Measurements from ENCODE around the gene PRKAR2B. TPM values are rescaled to one million over a fixed set of nuclear protein-coding genes. Genes with fewer than 3 reads are reported as not detected.
A peak's percentile ranks its signal among the peaks of the same experiment; 100 is the strongest.
"Not testable (repeated sequence)": the region's sequence is repeated elsewhere in the genome, so short reads cannot be mapped to it uniquely, and the experiment has no call there.

The PRKAR2B gene
- polyA plus RNA-seq, 3 donors: 33.3 to 41.0 (median 37.5) TPM

DNA sequence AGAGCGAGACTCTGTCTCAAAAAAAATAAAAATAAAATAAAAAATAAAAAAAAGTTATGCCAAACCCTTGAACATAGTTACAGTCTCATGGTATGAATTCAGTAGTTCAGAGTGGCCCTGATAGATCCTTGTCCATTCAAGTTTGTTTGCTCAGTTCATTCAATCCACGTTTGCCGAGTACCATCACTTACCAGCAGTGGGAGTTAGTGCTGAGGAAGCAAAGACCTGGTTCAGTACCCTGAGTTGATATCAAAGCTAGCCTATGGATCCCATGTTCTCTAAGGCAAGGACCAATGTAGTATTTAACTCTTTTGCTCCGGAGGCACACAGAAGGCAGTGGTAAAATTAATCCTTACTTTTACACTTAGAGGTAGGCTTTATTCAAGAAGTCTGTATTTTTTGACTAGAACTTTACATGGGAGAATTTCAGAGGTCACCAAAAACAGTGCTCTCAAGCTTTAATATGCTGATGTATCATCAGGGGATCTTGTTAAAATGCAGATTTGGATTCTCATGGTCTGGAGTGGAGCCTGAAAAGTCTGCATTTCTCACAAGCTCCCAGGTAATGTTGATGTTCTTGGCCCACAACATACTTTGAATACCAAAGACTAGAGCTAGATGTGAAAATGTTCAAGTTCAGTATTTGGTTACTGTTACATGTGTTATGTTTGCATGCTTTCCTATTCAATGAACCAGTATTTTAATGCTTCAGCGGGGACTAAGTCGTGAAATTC, 86.1 kb downstream of the PRKAR2B start:
- DNase-seq (ENCODE audit: extremely low read depth in 1 of 11, low read depth in 9 of 11, low spot score in 4 of 11): no peak

DNA sequence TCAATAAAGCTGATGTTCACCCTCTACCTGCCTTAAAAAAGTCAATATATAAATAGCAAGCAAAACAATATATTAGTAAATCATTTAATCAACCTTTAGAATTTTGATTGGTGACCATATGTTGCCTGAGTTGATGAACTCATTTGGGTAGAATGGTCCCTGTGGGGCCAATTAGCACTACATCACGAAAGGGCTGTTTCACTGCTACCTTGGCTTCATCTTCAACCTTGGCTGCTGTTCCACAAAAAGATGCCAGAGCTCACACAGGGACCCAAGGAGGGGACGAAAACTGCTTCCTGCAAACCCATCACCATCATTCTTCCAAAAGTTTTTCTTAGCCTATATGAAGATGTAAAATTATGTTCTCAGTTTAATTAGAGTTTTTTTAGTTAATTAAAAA, 88.9 kb downstream of the PRKAR2B start:
- DNase-seq (ENCODE audit: extremely low read depth in 1 of 11, low read depth in 9 of 11, low spot score in 4 of 11): no peak

GRCh38 chr7:107138696-107139420, 94.4 kb downstream of the PRKAR2B start:
- no peak for DNase-seq (ENCODE audit: extremely low read depth in 1 of 11, low read depth in 9 of 11, low spot score in 4 of 11)

DNA sequence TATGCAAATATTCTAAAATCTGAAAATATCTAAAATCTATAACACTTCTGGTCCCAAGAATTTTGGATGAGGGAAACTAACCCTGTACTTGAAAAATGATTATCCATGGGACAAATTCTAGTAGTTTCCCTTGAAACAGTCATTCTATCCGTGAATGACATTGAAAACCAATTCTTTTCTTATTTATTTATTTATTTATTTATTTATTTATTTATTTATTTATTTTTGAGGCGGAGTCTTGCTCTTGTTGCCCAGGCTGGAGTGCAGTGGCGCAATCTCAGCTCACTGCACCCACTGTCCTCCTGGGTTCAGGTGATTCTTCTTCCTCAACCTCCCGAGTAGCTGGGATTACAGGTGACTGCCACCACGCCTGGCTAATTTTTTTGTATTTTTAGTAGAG, 99.4 kb downstream of the PRKAR2B start:
- DNase-seq (ENCODE audit: extremely low read depth in 1 of 11, low read depth in 9 of 11, low spot score in 4 of 11): not testable (repeated sequence)

- no peak for DNase-seq (ENCODE audit: extremely low read depth in 1 of 11, low read depth in 9 of 11, low spot score in 4 of 11)
Measured at GRCh38 chr7:107145067-107145838, 100.7 kb downstream of the PRKAR2B start.

DNA sequence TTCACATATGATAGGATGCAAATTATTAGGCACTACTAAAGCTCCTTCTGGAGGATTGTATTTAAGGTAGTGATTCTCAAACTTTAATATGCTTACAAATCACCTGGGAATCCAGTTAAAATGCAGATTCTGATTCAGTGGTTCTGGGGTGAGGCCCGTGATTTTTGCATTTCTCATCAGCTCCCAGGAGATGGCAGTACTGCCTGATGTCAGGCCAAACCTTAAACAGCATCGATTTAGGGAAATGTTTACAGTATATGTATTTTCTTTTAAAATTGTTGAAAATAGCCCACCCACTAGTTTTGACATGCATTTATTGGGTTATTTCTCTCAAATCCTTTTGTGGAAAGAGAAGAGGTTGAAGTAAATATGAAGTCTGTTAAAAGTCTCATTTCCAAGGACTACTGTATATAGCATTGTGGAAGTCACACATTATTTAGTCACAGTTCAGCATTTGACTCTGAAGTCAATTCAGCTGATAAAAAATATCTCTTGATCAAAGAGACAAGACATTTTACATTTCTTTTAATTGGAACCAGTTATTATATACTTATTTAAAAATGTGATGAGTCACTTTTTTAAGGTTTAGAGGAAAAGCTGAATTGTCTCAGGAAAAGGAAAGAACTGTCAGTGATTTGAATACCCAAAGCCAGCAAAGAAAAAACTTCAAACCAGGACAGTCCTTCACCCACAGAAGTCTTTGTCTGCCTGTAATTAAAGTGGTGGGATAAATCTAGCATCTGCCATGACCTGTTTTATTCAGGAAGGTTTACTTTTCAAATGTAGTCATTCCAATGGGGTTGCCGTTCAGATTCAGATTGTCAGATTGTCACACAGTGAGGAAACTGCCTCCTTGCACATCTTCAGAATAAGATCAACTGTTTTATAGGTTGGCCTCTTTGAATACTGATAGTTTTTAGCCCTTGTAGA, 103.2 kb downstream of the PRKAR2B start:
- no peak for DNase-seq (ENCODE audit: extremely low read depth in 1 of 11, low read depth in 9 of 11, low spot score in 4 of 11)

DNA sequence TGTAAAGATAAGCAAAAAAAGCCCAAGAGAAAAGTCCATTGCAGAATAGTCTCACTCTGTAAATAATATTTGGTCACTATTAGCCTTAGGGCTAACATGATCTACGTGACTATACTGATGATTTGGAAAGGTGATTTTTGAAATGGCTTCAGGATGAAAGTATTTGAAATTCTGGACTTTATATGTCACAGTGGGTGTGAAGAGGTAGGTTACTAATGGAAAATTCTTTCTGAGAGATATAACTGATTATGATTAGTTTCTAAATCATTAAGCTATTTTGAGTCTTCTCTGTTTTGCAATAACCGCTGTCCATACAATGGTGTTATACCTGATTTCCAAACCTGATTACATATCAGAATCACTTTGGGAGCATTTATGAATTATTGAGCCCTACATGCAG, 104.2 kb downstream of the PRKAR2B start:
- no peak for DNase-seq (ENCODE audit: extremely low read depth in 1 of 11, low read depth in 9 of 11, low spot score in 4 of 11)

GRCh38 chr7:107149863-107150262, 105.4 kb downstream of the PRKAR2B start:
- DNase-seq (ENCODE audit: extremely low read depth in 1 of 11, low read depth in 9 of 11, low spot score in 4 of 11): no peak

DNA sequence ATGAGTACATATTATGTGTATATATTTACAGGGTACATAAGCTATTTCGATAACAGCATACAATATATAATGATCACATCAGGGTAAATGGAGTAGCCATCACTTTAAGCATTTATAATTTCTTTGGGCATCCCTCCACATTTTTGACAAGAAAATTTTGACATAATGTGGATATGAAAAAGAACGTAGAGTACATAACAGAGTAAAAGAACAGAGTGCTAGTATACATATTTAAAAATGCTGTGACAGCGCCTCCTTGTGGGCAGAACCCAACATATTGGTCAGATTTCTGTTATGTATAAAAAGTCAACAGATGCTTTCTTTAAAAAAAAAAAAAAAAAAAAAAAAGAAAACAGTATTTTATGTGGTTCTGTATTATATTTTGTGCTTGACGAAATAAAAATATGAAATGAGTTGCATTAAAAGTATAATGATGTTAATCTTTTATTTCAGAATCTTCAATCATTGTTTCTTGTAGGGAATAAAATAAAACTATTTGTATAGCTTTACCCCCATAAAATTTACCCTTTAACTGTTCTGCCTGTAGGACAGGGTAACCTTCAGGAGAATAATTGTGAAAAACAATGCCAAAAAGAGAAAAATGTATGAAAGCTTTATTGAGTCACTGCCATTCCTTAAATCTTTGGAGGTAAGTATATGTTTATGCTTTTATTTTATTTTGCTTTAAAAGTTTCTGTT, 106.0 kb downstream of the PRKAR2B start:
- peak in 10 of 11 donors; percentile 47 to 82 (median 64) for DNase-seq (ENCODE audit: extremely low read depth in 1 of 11, low read depth in 9 of 11, low spot score in 4 of 11)

DNA sequence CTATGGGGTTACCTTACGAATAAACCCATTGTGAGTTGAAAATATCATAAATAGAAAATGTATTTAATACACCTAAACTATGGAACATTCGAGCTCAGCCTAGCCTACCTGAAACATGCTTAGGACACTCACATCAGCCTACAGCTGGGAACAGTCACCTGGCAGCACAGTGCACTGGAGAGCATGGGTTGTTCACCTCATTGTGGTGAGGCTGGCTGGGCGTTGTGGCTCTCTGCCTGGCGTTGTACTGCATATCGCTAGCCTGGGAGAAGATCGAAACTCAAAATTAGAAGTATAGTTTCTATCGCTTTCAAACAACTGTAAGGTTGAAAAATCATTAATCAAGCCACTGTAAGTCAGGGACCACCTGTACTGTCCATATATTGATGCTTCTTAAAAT, 107.0 kb downstream of the PRKAR2B start:
- no peak for DNase-seq (ENCODE audit: extremely low read depth in 1 of 11, low read depth in 9 of 11, low spot score in 4 of 11)

GRCh38 chr7:107152011-107152410, 107.5 kb downstream of the PRKAR2B start:
- DNase-seq (ENCODE audit: extremely low read depth in 1 of 11, low read depth in 9 of 11, low spot score in 4 of 11): no peak

DNA sequence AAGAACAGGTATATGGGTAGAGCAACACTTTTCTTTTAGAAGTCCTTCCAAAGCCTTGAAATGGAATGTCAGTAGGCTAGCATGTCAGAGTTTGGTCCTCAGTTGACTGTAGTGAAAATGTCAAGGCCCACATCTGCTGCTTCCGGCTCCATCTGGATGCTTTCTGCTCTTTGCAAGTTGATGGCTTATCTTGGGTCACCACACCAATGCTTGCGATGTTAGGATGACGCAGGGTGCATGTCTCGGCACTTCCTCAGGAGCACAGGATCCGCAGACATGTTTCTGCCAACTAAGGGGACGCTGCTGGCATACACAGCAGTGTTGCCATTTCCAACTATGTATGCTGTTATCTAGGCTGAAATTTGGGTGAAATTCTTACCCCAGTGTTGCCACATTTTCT, 110.3 kb downstream of the PRKAR2B start:
- no peak for DNase-seq (ENCODE audit: extremely low read depth in 1 of 11, low read depth in 9 of 11, low spot score in 4 of 11)

- not testable (repeated sequence) for DNase-seq (ENCODE audit: extremely low read depth in 1 of 11, low read depth in 9 of 11, low spot score in 4 of 11)
Measured at GRCh38 chr7:107155726-107156125, 111.2 kb downstream of the PRKAR2B start.

GRCh38 chr7:107157091-107157490, 112.6 kb downstream of the PRKAR2B start:
- no peak for DNase-seq (ENCODE audit: extremely low read depth in 1 of 11, low read depth in 9 of 11, low spot score in 4 of 11)

DNA sequence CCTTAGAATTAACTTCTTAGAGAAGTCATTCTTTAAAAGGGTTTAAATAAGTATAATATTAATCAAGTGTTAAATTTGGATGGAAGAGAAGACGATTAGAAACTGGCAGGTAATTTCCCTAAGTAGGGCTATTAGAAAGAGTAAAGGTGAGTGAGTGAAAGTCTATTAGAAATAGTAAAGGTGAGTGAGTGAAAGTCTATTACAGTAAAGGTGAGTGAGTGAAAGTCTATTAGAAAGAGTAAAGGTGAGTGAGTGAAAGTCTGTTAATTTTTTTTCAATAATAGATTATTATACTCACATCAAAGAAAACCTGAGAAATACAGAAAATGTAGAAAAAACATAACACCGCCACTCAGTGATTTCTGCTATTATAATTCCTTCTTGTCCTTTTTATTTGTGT, 113.5 kb downstream of the PRKAR2B start:
- DNase-seq (ENCODE audit: extremely low read depth in 1 of 11, low read depth in 9 of 11, low spot score in 4 of 11): no peak

- DNase-seq (ENCODE audit: extremely low read depth in 1 of 11, low read depth in 9 of 11, low spot score in 4 of 11): no peak
Measured at GRCh38 chr7:107160389-107160788, 115.9 kb downstream of the PRKAR2B start.

DNA sequence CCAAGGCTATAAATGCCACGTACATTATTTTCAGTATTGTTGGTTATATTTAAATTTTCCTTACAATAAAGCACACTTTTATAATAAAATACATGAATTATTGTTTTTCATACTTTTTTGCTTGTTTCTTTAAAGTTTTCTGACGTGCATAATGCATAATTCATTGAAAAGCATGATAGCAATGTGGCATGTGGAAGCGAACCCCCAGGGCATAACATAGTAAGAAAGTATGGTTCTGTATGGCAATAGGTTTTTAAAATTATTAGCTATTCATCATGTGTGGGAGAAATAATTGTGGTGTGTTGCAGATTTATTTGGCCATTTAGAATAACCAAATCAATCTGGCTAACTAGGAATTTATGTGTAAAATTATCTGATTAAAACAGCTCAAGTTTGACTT, 116.9 kb downstream of the PRKAR2B start:
- DNase-seq (ENCODE audit: extremely low read depth in 1 of 11, low read depth in 9 of 11, low spot score in 4 of 11): no peak

GRCh38 chr7:107162475-107162874, 118.0 kb downstream of the PRKAR2B start:
- DNase-seq (ENCODE audit: extremely low read depth in 1 of 11, low read depth in 9 of 11, low spot score in 4 of 11): no peak
